Kidney glomerular epithelial cell (primary cell): ENCODE results near the gene TAS2R39.
A peak's percentile ranks its signal among the peaks of the same experiment; 100 is the strongest.
"Not testable (repeated sequence)": the region's sequence is repeated elsewhere in the genome, so short reads cannot be mapped to it uniquely, and the experiment has no call there.

Experiments
- DNase-seq: peaks from one replicate; lab custom pipeline; 2025; lab: John Stamatoyannopoulos, UW

The TAS2R39 gene

GRCh38 chr7:143183024-143183423, at the start of gene TAS2R39:
TSS of gene TAS2R39 (plus strand) at chr7:143183419. CDS start at chr7:143183419, 0 bp downstream.
- no peak for DNase-seq

GRCh38 chr7:143147070-143147469, 36.1 kb upstream of the TAS2R39 start:
- no peak for DNase-seq

GRCh38 chr7:143148050-143148449, 35.2 kb upstream of the TAS2R39 start:
- no peak for DNase-seq

GRCh38 chr7:143148651-143149050, 34.6 kb upstream of the TAS2R39 start:
- DNase-seq: no peak

DNA sequence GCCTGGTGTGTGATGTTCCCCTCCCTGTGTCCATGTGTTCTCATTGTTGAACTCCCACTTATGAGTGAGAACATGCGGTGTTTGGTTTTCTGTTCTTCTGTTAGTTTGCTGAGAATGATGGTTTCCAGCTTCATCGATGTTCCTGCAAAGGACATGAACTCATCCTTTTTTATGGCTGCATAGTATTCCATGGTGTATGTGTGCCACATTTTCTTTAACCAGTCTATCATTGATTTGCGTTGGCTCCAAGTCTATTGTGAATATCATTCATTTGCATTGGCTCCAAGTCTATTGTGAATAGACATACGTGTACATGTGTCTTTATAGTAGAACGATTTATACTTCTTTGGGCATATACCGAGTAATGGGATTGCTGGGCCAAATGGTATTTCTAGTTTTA, 32.5 kb upstream of the TAS2R39 start:
- not testable (repeated sequence) for DNase-seq

DNA sequence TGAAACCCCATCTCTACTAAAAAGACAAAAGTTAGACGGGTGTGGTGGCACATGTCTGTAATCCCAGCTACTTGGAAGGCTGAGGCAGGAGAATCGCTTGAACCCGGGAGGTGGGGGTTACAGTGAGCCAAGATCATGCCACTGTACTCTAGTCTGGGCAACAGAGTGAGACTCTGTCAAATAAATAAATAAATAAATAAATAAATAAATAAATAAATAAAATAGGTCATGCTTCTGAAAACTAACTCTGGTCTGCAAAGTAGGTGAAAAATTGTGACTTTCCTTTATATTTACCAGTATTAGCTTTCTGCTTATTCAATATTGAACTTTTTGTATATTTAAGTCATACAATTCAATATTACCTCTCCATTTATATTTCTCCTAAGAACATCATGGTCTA, 24.6 kb upstream of the TAS2R39 start:
- DNase-seq: not testable (repeated sequence)

GRCh38 chr7:143171697-143172096, 11.5 kb upstream of the TAS2R39 start:
- DNase-seq: no peak

DNA sequence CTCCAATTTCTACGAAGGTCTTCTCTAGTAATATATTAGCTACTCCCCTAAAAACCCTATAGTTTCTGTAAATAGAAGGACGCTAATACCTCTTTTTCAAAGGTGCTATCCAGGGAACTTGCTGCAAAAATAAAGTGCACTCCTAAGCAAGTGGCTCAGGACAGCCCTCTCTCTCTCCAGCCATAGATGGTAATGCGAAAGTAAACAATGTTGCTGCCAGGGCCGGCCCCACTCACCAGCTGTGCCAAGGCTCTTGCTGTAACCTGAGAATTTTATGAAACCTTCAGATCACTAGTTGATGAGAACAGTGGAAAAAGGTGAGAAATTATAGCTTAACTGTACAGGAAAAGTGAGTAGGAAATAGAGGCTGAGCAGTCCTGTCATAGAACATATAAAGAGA, 10.9 kb upstream of the TAS2R39 start:
- peak; percentile 4 for DNase-seq

GRCh38 chr7:143176128-143176527, 7.1 kb upstream of the TAS2R39 start:
- DNase-seq: no peak

DNA sequence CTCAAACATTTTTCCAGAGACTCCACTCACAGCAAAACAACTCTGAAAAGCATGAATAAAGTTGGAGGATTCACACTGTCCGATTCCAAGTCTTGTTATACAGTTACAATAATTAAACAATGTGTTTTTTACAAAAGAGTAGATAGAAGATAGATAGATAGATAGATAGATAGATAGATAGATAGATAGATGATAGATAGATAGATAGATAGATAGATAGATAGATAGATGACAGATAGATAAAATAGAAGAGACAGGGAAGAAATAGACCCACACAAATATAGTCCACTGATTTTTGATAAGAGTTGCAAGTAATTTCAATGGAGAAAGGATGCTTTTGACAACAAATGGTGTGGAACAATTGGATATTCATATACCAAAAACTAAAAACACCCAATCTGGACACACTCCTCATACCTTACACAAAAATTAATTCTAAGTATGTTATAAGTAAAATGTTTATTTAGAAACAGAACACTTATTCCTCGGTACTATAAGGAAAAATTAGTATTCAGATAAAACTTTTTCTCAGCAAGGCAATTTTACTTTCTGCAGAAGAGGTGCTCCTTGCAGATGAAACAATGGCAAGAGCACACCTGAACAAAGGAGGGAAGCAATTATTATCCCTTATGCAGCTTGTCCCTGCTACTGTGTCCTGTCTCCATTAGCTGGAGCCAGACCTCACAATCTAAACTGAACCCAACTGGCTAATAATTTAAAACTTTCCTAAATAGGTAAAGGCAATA, 5.7 kb upstream of the TAS2R39 start:
- DNase-seq: no peak

- not testable (repeated sequence) for DNase-seq
Measured at GRCh38 chr7:143180771-143181170, 2.4 kb upstream of the TAS2R39 start.

- no peak for DNase-seq
Measured at GRCh38 chr7:143181349-143181748, 1.9 kb upstream of the TAS2R39 start.

DNA sequence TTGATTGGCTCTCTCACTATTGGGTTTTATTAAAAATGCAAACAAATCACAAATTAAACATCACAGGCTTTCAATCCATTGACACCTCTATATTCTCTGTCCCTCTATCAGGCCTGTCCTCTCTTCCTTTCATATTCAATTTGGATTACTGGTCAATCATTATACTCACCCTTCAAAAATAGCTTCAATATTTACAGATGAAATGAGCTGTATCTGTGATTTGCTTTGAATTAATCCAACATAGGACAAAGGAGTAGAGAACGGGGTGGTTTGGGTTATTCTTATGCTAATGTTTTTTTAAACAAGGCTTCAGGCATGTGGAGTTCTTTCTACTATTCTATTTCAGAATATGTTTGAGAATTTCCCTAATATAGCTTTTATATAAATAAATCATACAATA, 2.3 kb downstream of the TAS2R39 start:
- no peak for DNase-seq

GRCh38 chr7:143188994-143189393, 5.8 kb downstream of the TAS2R39 start:
- no peak for DNase-seq

DNA sequence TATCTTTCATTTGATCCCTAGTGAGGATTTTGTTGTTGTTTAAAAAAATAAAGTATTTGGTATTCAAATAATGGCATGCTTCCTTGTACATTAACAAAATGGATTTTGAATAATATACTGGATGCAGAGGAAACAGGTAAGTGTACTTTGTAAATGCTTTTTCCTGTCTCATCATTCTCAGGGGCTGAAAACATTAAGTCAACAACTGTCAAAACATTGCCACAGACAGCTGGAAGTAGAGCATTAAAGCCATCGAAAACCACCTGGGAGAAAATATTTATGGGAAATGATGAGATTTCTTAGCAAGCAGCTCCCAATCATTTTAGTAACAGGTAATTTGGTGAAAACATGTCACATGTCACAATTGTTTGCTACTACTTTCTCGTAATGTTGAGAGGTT, 10.7 kb downstream of the TAS2R39 start:
- no peak for DNase-seq

GRCh38 chr7:143199040-143199439, 15.8 kb downstream of the TAS2R39 start:
- DNase-seq: no peak

DNA sequence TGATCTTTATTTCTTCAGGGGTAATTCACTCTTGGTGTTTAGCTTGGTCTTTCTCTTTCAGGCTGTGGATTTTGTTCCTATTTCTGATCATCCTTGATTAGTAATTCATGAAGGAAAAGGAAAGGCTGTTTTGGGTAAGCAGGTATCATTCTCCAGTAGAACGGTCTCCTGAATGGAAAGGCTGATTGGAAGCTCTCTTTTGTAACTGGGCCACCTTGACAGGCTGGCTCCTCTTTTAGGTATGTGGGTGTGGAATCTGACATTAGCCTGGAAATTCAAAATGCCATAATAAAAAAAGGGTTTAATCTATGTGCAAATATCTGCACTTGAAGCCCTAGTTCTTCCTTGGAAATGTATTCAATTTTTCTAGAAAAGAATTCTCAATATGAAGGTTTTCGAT, 18.9 kb downstream of the TAS2R39 start:
- DNase-seq: no peak

DNA sequence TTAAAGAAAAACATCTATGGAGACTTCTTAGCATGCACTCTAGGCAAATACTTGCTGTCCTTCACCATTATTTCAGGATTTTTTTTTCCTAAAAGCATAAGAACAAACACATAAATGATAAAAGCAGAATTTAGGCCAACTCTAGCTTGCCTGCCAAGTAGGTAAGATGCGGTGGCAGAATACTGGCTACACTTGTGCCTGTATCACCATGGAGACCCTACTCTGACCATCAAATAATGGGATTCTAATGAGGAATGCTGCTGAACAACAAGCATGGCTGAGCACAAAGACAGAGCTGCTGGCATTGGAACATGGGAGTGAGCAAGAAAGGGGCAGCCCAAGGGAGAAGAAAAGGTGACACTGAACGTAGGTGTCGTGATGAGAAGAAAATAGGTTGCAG, 20.2 kb downstream of the TAS2R39 start:
- no peak for DNase-seq

DNA sequence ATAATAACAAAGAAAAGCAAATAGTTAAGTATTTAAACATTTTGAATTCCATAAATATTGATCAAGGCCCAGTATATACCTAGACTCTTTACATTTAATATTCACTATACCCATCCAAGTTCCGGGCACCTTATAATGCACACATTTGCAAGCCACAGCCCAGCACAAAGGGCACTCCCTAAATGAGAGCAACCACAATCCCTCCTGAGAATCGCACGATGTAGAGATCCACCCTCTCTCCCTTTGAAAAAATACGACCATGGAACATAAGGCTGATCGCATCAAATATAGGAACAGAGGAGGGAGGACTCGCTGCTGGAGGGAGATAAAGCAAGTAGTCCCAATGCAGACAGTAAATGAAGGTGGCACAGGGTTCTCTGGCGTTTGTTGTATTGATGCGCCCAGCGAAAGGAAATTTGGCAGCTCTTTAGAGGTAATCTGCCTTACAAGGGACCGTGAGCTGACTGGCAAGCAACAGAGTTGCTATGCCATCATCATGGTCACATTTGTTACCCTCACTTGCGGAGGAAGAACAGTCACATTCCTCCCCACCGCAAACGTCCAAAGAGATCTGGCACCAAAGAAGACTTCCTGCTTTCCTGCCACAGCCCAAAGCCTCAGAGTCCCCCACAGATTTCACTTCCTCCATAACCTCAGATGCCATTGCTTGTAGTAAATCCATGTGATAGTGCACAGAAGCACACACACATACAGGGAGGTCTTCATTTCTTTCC, 22.5 kb downstream of the TAS2R39 start:
- no peak for DNase-seq

DNA sequence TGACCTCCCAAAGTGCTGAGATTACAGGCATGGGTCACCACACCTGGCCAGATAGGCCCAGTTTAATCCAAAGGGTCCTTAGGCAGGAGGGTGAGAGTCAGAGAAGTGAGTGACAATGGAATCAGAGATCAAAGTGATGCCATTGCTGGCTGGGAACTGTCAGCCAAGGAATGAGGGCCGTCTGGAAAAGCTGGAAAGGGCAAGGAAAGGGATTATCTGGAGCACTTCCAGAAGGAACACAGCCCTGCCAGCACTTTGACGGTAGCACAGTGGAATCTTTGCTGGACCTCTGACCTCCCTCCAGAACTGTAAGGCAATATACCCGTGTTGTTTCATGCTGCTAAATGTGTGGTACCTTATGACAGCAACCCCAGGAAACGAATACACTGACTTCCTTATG, 27.3 kb downstream of the TAS2R39 start:
- no peak for DNase-seq

- not testable (repeated sequence) for DNase-seq
Measured at GRCh38 chr7:143213478-143213877, 30.3 kb downstream of the TAS2R39 start.

DNA sequence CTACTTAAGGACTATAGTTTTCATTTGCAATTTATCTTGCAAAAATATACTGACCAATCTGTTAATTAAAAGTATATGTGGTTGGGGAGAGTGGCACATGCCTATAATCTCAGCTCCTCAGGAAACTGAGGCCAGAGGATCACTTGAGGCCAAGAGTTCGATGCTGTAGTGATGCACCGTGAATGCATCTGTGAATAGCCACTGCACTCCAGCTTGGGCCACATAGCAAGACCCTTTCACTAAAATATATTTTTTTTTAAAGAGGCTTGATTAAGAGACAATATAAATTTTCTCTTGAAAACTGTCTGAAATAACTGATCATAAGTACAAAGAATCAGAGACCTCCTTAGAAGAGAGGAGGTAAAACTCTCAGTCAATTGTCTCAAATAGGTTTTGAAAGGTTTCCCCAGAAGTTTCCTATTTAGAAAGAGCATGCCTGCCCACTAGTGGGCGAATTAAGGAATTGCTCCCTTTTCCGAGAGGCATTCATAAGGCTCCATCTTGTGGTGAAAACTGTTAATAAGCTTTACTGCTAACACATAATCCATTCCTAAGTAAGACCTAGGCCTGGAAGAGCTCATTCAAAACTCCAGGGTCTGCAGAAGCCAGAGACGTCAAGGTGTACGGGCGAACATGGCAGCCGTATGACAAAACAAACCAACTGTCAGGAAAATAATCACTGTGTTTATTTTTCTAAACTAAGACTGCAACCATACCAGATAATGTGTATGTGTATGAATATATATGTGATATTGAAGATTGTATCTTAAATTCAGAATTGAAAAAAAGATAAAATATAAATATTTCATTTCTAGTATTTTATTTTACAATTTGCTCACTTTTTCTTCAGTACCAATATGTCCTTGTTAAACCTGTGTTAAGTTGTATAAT, 31.8 kb downstream of the TAS2R39 start:
- peak; percentile 89 for DNase-seq

- DNase-seq: no peak
Measured at GRCh38 chr7:143216151-143216550, 32.9 kb downstream of the TAS2R39 start.
